GM21390 (cell line): ENCODE data around the gene CEMIP.

ENCODE experiments used
- ATAC-seq: cut with Tn5 transposase; IDR thresholded peaks from one replicate; pipeline ENCODE4 v1.9.1; 2021; ENCODE audit not compliant: unreplicated experiment

The CEMIP gene

DNA sequence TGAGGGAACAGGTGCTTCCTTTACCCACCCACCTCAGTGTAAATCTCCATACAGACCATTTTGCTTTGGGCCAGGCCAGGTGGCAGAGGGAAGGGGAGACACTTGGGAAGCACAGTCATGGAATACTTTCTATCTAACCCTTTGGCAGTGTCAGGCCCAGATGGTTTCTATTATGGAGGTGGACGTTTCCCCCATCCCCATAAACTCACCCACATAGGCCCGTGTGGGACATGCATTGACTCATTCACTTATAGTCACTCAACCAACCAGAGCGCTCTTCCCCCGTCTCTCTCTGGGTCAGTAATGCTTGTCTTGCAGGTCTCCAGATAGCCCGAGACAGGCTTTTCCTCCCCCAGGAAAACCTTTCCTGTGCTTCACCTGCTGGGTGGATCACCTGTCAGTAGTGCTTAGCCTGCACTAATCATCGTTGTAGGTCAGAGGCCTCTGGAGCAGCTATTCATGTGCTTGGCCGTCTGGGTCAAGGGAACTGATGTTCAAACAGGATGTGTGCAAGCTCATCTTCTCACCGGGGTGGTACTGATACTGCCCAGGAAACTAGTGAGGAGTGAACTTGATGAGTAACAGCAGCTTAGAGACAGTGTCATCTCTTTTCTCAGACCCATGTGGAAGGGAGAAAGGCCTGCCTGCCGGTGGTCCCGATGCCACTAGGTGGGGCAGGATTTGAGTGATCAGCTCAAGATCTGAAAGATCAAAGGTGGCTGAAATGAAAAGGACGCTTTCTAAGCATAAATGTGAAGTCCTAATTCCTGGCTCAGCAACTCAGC, 67.1 kb downstream of the CEMIP start:
- no peak for ATAC-seq

DNA sequence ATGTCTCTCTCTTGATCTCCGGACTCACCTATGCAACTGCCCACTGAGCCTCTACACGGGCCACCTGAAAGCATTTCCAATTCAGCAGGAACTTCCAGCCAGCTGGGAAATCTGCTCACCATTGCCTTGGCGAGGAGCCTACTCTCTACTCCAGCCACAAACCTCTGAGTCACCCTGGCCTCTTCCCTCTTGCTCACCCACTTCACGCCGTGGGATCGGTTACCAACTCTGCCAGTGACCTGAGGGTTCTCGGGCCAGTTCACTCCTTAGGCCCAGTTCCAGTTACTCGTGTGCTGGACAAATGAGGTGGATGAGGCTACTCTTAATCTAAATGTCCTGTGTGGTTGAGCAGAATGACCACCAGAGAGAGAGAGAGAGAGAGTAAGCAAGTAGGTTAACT, 70.1 kb downstream of the CEMIP start:
- ATAC-seq: no peak

- ATAC-seq: no peak
Observed at GRCh38 chr15:80850941-80851451, 71.8 kb downstream of the CEMIP start.

DNA sequence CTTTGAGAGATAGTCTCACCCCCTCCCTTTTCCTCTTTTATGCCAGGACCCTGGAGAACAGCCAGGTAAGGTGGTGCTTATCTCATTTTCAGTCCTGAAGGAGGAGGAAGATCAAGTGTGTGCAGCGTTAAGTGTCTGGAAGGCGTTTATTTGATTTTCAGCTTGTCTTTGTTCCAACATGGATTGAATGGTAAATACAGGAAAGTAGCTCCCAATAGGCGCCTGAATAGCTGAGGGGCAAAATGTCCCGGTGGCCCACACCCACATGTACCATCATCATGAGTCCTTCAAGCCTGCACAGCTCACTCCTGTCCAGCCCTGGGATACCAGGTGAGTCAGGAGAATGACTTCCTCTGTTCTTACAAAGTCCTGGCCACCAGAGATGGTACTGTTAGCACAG, 73.5 kb downstream of the CEMIP start:
- ATAC-seq: no peak

- ATAC-seq: no peak
Observed at GRCh38 chr15:80854104-80854503, 74.9 kb downstream of the CEMIP start.

DNA sequence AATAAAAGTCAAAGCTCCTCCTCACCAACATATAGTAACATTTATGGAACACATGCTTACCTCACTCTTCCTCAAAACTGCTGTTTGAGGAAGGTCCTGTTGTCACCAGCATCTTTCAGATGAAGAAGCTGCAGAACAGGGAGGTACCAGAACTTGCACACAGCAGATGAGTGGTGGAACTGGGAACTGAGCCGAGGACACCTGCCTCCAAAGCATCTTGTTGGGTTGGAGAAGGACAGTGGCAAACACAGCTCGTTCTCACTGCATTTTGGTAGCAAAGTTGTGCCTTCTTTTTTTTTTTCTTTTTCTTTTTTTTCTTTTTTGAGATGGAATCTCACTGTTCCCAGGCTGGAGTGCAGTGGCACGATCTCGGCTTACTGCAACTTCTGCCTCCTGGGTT, 76.0 kb downstream of the CEMIP start:
- no peak for ATAC-seq

DNA sequence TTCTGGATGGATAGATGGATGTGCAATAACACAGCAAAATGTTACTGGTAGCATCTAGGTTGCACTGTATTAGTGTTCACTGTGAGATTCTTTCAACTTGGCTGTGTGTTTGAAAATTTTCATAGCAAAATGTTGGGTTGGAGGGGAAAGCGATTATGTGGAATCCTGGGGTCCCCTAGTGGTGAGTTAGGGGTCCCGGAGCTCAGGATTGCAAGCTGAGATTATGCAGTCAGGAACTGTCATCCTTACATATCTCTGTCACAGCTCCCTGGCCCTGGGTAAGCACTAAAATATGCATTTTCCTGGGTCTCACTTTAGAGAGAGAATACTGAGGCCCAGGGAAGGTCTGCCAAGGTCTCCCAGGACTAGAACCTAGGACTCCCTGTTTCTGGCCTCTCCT, 77.2 kb downstream of the CEMIP start:
- no peak for ATAC-seq

DNA sequence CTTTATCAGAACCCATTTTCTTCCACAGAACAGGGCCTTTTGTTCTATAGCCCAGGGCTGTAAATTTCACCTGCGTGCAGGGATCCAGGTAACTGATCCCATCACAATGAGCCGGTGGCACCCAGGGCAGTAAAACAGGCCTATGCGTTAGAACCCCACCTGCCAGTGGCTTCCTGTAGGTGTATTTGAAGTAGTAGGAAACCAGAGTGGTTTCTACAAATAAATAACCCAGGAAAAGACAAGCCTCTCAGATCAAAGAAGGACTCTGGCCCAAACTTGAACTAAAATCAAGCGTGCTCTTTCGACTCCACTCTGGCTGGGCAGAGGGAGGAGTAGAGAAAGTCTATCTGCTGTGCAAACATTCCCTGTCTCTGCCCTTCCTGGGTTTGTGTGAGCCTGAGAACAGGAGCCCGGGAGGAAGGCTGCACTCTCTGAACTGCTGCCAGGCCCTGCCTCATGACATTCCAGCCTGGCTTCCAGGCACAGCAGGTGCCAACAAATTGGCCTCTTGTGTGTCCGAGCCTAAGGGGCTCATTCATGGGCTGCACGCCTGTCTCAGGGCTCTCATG, 77.7 kb downstream of the CEMIP start:
- ATAC-seq: no peak

DNA sequence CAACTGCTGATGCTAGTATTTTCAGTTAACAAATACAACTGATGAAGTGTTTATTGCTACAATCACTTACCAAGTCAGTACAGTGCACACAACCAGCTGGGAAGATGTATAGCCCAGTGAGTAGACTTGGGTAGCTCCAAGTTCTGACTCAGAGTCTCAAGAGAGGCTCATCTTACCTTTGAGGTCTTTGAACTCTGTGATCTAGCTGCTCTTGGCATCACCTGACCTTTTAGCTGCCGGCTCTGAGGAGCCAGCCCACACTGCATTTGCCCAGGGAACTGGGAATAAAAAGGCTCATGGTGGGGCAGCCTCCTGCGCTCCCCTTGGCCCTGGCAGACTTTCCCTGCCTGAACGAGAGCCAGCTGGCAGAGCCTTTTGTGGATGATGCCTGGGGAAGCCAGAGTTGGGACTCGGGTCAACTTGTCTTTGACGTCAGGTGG, 82.6 kb downstream of the CEMIP start:
- ATAC-seq: no peak

DNA sequence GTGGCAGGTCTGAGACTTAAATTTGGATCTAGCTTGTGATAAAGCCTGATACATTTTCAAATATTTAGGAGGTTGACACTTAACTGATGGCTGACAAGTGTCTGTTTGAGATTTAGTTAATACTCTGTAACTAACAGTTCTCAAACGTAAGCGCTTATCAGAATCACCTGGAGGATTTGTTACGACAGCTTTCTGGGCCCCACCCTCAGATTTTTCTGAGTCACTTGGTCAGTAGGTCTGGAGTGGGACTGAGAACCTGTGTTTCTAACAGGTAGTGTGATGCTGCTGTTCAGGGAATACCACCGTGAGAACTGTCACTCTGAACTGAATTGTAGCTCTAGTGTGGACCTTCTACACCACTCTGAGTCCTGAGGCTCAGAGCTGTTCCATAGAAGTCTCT, 85.5 kb downstream of the CEMIP start:
- ATAC-seq: no peak

GRCh38 chr15:80866936-80867335, 87.8 kb downstream of the CEMIP start:
- ATAC-seq: no peak

GRCh38 chr15:80870366-80870765, 91.2 kb downstream of the CEMIP start:
- ATAC-seq: no peak

- no peak for ATAC-seq
Observed at GRCh38 chr15:80870893-80871292, 91.7 kb downstream of the CEMIP start.

- ATAC-seq: no peak
Observed at GRCh38 chr15:80871858-80872257, 92.7 kb downstream of the CEMIP start.

DNA sequence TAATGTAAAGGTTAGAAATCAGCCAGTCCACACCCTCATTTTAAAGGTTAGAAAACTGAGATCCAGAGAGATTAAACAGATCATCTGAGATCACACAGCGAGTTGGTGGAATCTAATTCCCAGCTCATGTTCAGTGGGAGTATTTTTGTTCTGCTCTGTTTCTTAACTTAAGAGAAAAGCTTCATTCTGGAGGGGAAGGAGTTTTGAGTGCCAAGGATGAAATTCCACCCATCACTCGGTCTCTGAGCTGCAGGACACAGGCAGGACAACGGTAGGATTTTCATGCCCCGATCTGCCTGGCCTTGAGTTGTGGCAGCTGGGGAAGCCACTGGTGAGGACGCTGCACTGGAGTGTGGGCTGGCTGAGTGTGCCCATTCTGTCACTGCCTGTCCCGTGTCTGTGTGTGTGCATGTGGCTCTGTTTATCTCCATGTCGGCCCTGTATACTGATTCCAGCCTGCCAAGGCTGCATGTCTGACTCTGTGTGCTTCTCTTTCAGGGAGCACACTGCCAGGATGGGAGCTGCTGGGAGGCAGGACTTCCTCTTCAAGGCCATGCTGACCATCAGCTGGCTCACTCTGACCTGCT, 94.3 kb downstream of the CEMIP start:
- no peak for ATAC-seq

GRCh38 chr15:80875568-80876347, 96.6 kb downstream of the CEMIP start:
- ATAC-seq: no peak

DNA sequence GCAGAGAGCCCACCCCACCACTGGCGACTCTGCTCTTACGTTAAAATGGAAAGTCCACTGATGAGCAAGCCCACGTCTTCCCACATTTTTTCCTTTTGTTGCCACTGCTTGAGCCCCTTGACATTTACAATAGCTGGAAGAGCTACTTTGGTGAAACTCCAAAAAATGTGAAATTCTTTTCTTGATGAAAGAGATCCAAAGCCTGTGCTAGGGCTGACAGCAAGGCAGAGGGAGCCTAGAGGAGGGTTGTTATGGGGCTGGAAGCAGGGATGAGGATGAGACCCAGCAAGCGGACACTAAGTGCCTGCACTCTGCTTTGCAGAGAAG, 97.1 kb downstream of the CEMIP start:
- ATAC-seq: no peak

DNA sequence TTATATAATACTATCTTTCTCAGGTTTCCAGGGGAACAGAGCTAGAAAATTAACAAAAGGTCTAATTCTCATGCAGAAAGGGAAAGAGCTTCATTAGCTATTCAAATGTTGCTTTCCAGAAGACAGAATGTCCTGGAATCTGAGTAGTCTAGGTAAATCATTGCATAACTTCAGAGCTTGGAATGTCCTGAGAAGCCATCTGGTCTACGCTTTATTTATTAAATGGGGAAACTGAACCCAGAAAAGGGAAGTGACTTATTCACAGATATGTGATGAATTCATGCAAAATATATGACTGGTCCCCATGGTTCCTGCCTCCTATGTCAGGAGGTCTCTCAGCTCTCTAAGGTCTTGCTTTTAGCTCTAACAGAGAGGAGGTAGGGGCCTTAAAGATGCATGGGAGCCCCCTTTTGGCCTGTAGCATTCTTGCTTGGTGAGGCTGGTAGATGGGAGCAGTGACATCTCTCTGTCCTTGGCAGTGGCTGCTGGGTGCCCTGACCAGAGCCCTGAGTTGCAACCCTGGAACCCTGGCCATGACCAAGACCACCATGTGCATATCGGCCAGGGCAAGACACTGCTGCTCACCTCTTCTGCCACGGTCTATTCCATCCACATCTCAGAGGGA, 99.2 kb downstream of the CEMIP start:
- ATAC-seq: no peak

DNA sequence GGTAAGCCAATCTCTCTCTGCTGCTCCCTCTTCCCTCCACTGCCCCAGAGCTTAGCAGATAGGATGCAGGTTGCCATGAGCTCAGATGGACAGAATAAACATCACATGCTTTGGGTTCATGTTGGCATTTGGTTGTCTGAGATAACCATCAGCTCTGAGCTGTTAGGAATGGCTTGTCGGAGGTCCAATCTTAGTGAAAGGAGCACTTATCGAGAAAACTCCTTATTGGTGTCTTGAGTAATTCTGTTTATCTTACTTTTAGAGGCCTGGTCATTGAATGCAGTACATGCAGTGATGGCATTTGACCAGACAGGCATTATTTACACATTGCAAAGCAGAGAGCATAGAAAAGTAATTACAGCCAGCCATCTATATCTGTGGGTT, 99.7 kb downstream of the CEMIP start:
- ATAC-seq: no peak

- ATAC-seq: no peak
Observed at GRCh38 chr15:80880086-80880485, 100.9 kb downstream of the CEMIP start.

GRCh38 chr15:80883641-80884040, 104.5 kb downstream of the CEMIP start:
- no peak for ATAC-seq
